ENCODE measurements around the gene SOAT2. TPM values are rescaled to one million over a fixed set of nuclear protein-coding genes. Genes with fewer than 3 reads are reported as not detected.
A peak's percentile ranks its signal among the peaks of the same experiment; 100 is the strongest.

Gene SOAT2
- total RNA-seq, 1 donor from 2014 or later: not detected

GRCh38 chr12:53060721-53061276, 42.5 kb upstream of the SOAT2 start:
- no peaks in the 10 kb centered on the region for H4K20me1 ChIP-seq (ENCODE audit: low read depth)
- Mint-ChIP-seq H3K4me1 (peaks cover 5% of the 10 kb centered on the region), H3K4me3 (no peak overlapping the region), H3K27me3 (ENCODE audit: insufficient read depth, low read depth) (peaks cover 9% of the 10 kb centered on the region), H3K36me3 (no peaks in the 10 kb centered on the region), H3K27ac (no peak overlapping the region), H3K9me3 (no peaks in the 10 kb centered on the region)
- DNase-seq (ENCODE audit: low spot score): no peak
- H3K27me3 ChIP-seq: peaks cover 3% of the 10 kb centered on the region
- no peak overlapping the region for H3K9ac ChIP-seq
- no peak overlapping the region for H2AFZ ChIP-seq (replicated peaks)
- no peak overlapping the region for H3K4me2 ChIP-seq
- H3K4me1 ChIP-seq: no peaks in the 10 kb centered on the region
- H3K79me2 ChIP-seq (ENCODE audit: low read depth): no peaks in the 10 kb centered on the region
- H3K9me3 ChIP-seq (ENCODE audit: low read depth): no peaks in the 10 kb centered on the region
- no peaks in the 10 kb centered on the region for H3K36me3 ChIP-seq
- H3K4me3 ChIP-seq: no peak overlapping the region
- H3F3A ChIP-seq (ENCODE audit: low read depth): no peaks in the 10 kb centered on the region
- no peak overlapping the region for H3K27ac ChIP-seq
- no peak for TF ChIP-seq EZH2 (IDR thresholded peaks at IDR 0.05)
- TF ChIP-seq EZH2phosphoT487 (IDR thresholded peaks at IDR 0.05): no peak
- TF ChIP-seq, protein P1, sequence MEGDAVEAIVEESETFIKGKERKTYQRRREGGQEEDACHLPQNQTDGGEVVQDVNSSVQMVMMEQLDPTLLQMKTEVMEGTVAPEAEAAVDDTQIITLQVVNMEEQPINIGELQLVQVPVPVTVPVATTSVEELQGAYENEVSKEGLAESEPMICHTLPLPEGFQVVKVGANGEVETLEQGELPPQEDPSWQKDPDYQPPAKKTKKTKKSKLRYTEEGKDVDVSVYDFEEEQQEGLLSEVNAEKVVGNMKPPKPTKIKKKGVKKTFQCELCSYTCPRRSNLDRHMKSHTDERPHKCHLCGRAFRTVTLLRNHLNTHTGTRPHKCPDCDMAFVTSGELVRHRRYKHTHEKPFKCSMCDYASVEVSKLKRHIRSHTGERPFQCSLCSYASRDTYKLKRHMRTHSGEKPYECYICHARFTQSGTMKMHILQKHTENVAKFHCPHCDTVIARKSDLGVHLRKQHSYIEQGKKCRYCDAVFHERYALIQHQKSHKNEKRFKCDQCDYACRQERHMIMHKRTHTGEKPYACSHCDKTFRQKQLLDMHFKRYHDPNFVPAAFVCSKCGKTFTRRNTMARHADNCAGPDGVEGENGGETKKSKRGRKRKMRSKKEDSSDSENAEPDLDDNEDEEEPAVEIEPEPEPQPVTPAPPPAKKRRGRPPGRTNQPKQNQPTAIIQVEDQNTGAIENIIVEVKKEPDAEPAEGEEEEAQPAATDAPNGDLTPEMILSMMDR (IDR thresholded peaks at IDR 0.05): no peak

GRCh38 chr12:53061404-53062010, 41.8 kb upstream of the SOAT2 start:
- no peaks in the 10 kb centered on the region for H3K9me3 Mint-ChIP-seq
- H3K36me3 Mint-ChIP-seq: no peaks in the 10 kb centered on the region
- no peak for TF ChIP-seq EZH2phosphoT487 (IDR thresholded peaks at IDR 0.05)
- TF ChIP-seq, protein P1 (IDR thresholded peaks at IDR 0.05): peak; percentile 45
- H3K36me3 ChIP-seq: no peaks in the 10 kb centered on the region
- no peaks in the 10 kb centered on the region for H3K27me3 ChIP-seq
- H3K79me2 ChIP-seq (ENCODE audit: low read depth): no peaks in the 10 kb centered on the region
- H3K4me2 ChIP-seq: no peak overlapping the region
- peak overlapping the region; percentile 52 for H3K4me3 Mint-ChIP-seq
- no peak overlapping the region for H3K27ac ChIP-seq
- H3K9me3 ChIP-seq (ENCODE audit: low read depth): no peaks in the 10 kb centered on the region
- peaks cover 7% of the 10 kb centered on the region for H3K27me3 Mint-ChIP-seq (ENCODE audit: insufficient read depth, low read depth)
- no peak overlapping the region for H2AFZ ChIP-seq (replicated peaks)
- H3K9ac ChIP-seq: no peak overlapping the region
- H4K20me1 ChIP-seq (ENCODE audit: low read depth): no peaks in the 10 kb centered on the region
- H3K27ac Mint-ChIP-seq: no peak overlapping the region
- peak; percentile 48 for DNase-seq (ENCODE audit: low spot score)
- H3K4me1 Mint-ChIP-seq: peaks cover 3% of the 10 kb centered on the region
- no peak overlapping the region for H3K4me3 ChIP-seq
- no peaks in the 10 kb centered on the region for H3F3A ChIP-seq (ENCODE audit: low read depth)
- no peaks in the 10 kb centered on the region for H3K4me1 ChIP-seq

DNA sequence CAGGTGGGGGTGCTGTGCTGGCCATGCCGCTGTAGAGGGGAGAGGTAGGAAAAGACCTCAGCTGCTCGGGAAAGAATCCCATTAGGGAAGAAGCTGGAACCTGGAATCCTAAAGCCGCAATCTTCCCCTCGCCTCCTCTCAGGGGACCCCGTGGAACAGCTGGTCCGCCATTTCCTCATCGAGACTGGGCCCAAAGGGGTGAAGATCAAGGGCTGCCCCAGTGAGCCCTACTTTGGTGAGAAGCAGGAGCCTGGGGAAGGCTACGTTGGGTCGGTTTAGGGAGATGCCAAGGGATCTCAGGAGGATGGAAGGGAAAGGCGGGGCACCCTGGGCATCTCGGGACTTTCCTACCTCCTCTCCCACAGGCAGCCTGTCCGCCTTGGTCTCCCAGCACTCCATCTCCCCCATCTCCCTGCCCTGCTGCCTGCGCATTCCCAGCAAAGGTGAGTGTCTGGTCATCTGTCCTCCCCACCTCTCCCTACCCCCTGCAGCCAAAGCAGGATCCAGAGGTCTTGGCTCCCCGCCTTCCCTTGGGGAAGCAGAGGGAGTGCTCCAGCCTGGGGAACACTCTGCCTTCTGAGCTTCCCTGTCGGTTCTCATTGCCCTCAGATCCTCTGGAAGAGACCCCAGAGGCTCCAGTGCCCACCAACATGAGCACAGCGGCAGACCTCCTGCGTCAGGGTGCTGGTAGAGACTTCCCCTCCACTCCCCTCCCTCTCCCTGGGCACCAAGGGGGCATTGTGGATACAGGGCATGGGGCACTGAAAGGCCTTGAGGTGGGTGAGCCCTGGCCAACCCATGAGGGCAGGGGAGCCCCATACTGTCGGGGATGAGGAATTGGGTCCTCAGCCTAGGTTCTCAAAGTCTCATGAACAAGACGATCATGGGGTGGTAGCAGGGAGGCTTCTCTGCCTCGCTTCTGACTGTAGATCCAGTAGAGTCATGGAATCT, 41.0 kb upstream of the SOAT2 start:
- Mint-ChIP-seq H3K27me3 (ENCODE audit: insufficient read depth, low read depth) (peaks cover 8% of the 10 kb centered on the region), H3K36me3 (no peaks in the 10 kb centered on the region), H3K4me1 (no peaks in the 10 kb centered on the region), H3K27ac (no peak overlapping the region), H3K4me3 (no peak overlapping the region), H3K9me3 (no peaks in the 10 kb centered on the region)
- H3K4me1 ChIP-seq: no peaks in the 10 kb centered on the region
- H3K9me3 ChIP-seq (ENCODE audit: low read depth): no peaks in the 10 kb centered on the region
- H4K20me1 ChIP-seq (ENCODE audit: low read depth): no peaks in the 10 kb centered on the region
- no peaks in the 10 kb centered on the region for H3K27me3 ChIP-seq
- H3K9ac ChIP-seq: no peak overlapping the region
- H3K4me3 ChIP-seq: no peak overlapping the region
- H2AFZ ChIP-seq (replicated peaks): no peak overlapping the region
- TF ChIP-seq EZH2 (IDR thresholded peaks at IDR 0.05) (no peak), EZH2phosphoT487 (IDR thresholded peaks at IDR 0.05) (no peak)
- TF ChIP-seq, protein P1 (IDR thresholded peaks at IDR 0.05): no peak
- no peaks in the 10 kb centered on the region for H3K36me3 ChIP-seq
- H3K27ac ChIP-seq: no peak overlapping the region
- DNase-seq (ENCODE audit: low spot score): no peak
- H3F3A ChIP-seq (ENCODE audit: low read depth): no peaks in the 10 kb centered on the region
- H3K79me2 ChIP-seq (ENCODE audit: low read depth): no peaks in the 10 kb centered on the region
- H3K4me2 ChIP-seq: no peak overlapping the region
